ENCODE measurements around the gene CHD9.

The CHD9 gene

GRCh38 chr16:53084746-53085334, 30.0 kb downstream of the CHD9 start:
- TF ChIP-seq CTCF (IDR thresholded peaks at IDR 0.05; ENCODE audit: borderline replicate concordance, insufficient read depth, low read depth, low read length): no peak
- H3K4me3 ChIP-seq (ENCODE audit: low read depth, low read length): no peak overlapping the region

GRCh38 chr16:53085369-53085843, 30.6 kb downstream of the CHD9 start:
- TF ChIP-seq CTCF (IDR thresholded peaks at IDR 0.05; ENCODE audit: borderline replicate concordance, insufficient read depth, low read depth, low read length): no peak
- H3K4me3 ChIP-seq (ENCODE audit: low read depth, low read length): no peak overlapping the region

- TF ChIP-seq CTCF (IDR thresholded peaks at IDR 0.05; ENCODE audit: borderline replicate concordance, insufficient read depth, low read depth, low read length): no peak
- H3K4me3 ChIP-seq (ENCODE audit: low read depth, low read length): no peak overlapping the region
Measured at GRCh38 chr16:53085931-53086421, 31.2 kb downstream of the CHD9 start.

DNA sequence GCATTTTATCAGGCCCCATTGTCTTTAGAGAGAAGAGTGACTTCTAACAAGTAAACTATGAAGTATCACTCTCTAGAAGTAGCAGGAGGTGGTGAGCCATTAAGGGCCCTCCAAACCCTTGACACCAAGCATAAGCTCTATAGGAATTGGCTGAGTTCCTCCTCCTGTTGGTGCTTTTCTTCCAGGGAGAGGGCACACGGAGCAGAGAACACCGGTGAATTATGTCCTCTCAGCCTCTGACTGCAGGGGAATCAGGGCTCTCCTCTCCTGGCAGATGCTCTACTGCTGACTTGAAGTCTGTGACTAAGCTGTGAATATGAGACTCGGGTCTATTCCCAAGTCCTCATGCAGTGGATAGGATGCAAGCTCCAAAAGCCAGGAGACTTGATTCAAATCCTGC, 32.3 kb downstream of the CHD9 start:
- H3K4me3 ChIP-seq (ENCODE audit: low read depth, low read length): no peak overlapping the region
- TF ChIP-seq CTCF (IDR thresholded peaks at IDR 0.05; ENCODE audit: borderline replicate concordance, insufficient read depth, low read depth, low read length): no peak

DNA sequence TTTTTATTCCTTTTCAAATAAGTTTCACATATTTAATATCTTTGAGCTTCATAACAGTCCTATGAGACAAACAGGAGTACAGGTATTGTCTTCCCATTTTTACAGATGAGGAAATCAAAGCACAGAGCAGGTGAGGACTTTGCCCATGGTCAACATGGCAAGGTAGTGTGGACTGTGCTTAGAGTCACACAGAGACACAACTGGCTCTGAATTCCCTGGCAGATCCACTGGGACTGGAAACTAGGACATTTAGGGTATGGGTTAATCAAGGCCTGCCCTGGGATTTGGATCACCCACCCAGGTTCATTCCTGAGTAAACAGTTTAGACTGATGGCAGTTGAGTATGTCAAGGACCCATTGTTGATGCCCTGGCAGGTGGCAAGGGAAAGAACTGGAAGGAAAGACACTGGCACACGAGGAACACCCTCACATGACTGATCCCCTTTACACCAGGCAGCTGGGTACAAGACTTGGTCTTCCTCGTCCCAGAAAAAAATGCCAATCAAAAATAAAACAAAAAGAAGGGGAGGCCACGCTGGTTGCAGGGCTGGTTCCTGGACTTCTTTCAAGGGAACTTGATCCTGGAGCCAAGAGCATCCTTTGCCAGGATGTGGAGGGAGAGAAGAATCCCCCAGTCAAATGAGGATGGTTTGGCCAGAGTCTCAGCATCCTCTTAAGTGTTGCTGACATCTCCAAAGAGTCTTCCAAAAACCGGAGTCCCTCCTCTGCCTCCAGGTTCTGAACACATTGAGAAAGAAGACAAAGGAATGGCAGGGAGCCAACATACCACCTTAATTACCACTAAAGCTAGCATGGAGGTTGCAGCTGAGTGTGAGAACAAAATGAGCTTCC, 34.9 kb downstream of the CHD9 start:
- no peak overlapping the region for H3K4me3 ChIP-seq (ENCODE audit: low read depth, low read length)
- TF ChIP-seq CTCF (IDR thresholded peaks at IDR 0.05; ENCODE audit: borderline replicate concordance, insufficient read depth, low read depth, low read length): no peak

- H3K4me3 ChIP-seq (ENCODE audit: low read depth, low read length): no peak overlapping the region
- TF ChIP-seq CTCF (IDR thresholded peaks at IDR 0.05; ENCODE audit: borderline replicate concordance, insufficient read depth, low read depth, low read length): no peak
Measured at GRCh38 chr16:53090286-53090590, 35.4 kb downstream of the CHD9 start.
